Measurements from ENCODE around the gene HJV.

HJV gene

GRCh38 chr1:145994391-145995120, 27.0 kb downstream of the HJV start:
- DNase-seq (ENCODE audit: low spot score) = no peak
- no peak for TF ChIP-seq CTCF (IDR thresholded peaks at IDR 0.05; ENCODE audit: extremely low read depth, missing control alignments)

- TF ChIP-seq CTCF (IDR thresholded peaks at IDR 0.05; ENCODE audit: extremely low read depth, missing control alignments) = no peak
- no peak for DNase-seq (ENCODE audit: low spot score)
These were observed 27.7 kb downstream of the HJV start for GRCh38 chr1:145993618-145994390.

- no peak for DNase-seq (ENCODE audit: low spot score)
- TF ChIP-seq CTCF (IDR thresholded peaks at IDR 0.05; ENCODE audit: extremely low read depth, missing control alignments) = no peak
These were observed 28.4 kb downstream of the HJV start for GRCh38 chr1:145992958-145993617.

GRCh38 chr1:145992502-145992936, 29.0 kb downstream of the HJV start:
- TF ChIP-seq CTCF (IDR thresholded peaks at IDR 0.05; ENCODE audit: extremely low read depth, missing control alignments) = no peak
- no peak for DNase-seq (ENCODE audit: low spot score)

- TF ChIP-seq CTCF (IDR thresholded peaks at IDR 0.05; ENCODE audit: extremely low read depth, missing control alignments) = no peak
- DNase-seq (ENCODE audit: low spot score) = no peak
These were observed 29.7 kb downstream of the HJV start for GRCh38 chr1:145991735-145992412.

- DNase-seq (ENCODE audit: low spot score) = no peak
- no peak for TF ChIP-seq CTCF (IDR thresholded peaks at IDR 0.05; ENCODE audit: extremely low read depth, missing control alignments)
These were observed 31.2 kb downstream of the HJV start for GRCh38 chr1:145990249-145990855.

Data from GM20000 (cell line).